CD4-positive, alpha-beta T cell treated with Interleukin-17A for 4 hours (primary cell): ENCODE results near the gene VPS26B.
"Not testable (repeated sequence)": the region's sequence is repeated elsewhere in the genome, so short reads cannot be mapped to it uniquely, and the experiment has no call there.

ENCODE experiments used
- DNase-seq: peaks from one replicate; pipeline ENCODE4 v3.0.0-alpha.2; 2020; ENCODE audit warnings: mixed read lengths

The VPS26B gene

DNA sequence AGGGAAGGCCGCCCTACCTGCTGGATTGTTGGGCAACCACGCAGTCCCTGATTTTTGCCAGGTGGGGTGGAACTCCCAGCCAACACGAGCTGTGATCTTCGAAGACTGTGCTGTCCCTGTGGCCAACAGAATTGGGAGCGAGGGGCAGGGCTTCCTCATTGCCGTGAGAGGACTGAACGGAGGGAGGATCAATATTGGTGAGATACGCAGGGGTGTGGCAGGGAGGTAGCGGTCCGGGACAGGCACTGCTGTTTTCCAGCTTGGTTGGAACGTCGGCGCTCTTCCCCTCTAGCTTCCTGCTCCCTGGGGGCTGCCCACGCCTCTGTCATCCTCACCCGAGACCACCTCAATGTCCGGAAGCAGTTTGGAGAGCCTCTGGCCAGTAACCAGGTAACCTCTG lies 36.5 kb downstream of the VPS26B start:
- no peak for DNase-seq

DNA sequence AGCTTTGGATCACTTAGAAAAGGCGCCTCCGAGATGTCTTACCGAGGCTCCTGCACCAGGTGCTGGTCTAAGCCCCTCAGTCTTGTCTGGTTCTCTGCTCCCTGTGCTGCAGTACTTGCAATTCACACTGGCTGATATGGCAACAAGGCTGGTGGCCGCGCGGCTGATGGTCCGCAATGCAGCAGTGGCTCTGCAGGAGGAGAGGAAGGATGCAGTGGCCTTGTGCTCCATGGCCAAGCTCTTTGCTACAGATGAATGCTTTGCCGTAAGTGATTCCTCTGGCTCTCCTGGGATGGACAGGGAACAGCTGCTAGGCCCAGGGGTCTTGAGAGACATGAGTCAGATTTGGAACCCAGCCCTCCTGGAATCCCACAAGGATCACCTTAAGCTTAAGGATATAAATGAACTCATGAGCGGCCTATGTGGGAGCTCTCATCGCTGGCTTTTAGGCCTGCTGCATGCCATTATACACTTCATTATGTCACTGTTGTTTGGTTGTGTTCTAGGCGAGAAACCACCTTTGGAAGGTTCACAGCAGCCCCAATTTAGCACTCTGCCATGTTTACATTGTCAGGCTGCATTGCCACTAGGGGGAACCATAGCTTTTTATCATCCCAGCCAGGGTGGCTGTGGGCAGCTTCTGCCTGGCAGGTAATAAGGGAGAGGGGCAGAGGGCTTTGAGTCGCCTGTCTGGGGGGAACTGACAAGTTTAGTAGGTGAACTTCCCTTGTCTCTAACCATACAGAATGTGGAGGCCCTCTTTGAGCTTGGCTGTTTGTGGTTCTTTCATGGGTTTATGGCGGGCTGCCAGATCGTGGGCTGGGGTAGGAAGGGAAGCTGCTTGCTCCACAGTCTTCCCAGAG lies 37.4 kb downstream of the VPS26B start:
- DNase-seq, result peak; percentile 55

DNA sequence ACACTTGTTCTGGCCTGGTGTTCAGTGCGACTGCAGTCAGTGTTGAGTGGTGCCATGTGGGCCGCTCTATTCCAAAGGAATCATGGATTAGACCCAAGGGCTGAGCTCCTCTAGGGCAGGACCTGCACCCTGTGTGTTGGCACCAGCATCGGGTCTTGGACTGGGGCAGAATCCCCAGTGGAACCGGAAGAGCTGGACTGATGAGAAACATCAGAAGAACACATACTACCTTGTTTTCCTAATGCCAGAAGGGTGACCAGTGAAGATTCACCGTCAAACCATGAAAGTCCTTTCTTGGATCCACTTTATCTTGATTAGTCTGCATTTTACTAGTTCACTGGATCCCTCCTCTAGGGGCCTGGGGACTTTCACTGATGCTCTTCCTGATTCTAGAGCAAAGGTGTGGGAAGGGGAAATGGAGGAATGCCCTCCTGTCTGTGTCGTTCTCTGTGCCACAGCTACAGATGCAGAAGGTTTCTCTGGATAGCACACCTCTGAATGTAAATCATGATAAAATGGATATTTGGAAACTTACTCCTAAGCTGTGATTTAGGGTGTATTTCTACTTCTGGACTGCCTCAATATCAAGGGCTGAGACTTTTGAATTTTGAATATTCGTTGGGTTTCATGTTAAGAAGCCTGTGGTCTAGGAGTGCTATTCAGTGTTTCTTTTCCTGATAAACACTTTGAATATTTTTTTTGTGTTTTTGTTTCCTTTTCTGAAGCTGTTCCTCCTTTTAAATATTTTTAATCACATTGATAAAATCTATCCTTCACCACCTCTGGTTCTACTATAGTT lies 40.7 kb downstream of the VPS26B start:
- DNase-seq, result no peak

DNA sequence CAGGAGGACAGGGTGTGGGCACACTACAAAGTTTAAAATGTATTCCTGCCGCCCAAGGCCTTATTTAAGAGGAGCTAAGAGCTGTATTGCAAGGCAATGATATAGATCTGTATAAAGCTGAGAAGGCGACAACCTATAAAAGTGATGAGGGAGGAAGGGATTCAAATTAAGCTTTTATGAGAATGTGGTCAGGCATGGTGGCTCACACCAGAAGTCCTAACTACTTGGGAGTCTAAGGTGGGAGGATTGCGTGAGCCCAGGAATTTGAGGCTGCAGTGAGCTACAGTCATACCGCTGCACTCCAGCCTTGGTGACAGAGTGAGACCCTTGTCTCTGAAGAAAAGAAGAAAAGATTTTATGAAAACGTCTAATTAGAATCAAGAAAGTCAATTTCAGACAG lies 42.0 kb downstream of the VPS26B start:
- no peak for DNase-seq

DNA sequence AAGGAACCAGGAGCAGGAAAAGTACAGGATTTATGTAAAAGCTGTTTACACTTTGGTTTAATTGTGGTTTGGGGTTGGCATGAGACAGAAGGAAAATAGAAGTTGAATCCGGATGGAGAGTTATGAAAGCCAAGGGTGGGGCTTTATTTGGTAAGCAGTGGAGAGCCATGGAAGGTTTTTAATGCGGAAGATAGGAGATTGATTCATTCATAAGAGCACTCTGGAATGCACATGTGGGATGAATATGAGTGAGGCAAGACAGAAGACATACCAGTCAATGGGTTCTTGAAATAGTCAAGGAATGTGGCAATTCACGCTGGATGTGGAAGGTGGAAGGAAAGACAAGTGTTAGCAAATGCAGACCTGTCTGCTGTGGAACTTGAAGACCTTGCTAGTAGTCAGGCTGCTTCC lies 42.4 kb downstream of the VPS26B start:
- no peak for DNase-seq

DNA sequence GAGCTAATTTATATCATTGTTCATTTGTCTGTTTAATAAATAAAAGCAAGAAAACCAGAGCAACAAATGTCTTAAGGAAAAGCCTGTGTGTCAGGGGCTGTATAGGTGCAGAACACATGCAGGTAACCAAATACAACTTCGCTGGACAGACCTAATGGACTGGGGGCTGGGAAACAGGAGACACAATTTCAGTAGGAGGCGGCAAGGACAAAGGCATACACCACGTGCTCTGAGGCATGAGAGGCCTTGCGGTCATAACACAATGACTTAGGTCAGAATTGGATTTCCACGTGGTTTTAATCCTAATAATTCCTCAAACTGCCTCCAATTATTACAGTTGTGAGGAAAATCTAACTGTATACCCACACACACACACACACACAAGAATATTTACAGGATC lies 43.0 kb downstream of the VPS26B start:
- DNase-seq, result no peak

DNA sequence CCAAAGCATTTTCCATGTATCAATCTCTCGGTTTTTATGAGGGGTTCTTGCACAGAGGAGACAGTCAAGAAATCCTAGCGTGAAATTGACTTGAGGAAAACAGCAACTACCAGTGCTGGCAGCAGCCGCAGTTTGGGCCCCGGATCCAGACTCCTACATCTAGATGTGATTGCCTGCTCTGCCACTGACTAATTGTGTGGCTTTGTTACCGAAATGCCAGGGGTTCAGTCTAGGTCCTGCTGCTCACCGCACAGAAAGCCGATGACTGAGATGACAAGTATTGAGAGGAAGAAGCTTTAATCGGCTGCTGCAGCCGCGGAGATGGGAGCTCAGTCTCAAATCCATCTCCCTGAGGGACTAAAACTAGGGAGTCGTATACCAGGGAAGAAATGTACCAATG lies 43.5 kb downstream of the VPS26B start:
- DNase-seq, result no peak

DNA sequence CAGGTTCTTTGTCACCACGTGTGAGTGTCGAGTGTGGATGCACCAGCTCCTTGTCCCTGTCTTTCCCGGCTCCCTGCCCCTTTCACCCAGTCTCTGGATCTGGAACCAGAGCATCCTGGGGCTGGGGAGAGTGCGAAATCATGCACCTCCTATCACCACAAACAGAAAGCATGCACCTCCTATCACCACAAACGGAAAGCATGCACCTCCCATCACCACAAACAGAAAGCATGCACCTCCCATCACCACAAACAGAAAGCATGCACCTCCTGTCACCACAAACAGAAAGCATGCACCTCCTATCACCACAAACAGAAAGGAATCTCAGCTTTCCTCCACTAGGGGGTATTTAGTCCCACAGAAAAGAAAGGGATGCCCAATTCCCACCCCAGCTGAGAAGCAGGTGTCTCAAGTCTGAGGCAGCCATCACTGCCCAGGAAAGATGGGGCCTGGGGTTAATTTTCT lies 45.8 kb downstream of the VPS26B start:
- peak; percentile 11 for DNase-seq

DNA sequence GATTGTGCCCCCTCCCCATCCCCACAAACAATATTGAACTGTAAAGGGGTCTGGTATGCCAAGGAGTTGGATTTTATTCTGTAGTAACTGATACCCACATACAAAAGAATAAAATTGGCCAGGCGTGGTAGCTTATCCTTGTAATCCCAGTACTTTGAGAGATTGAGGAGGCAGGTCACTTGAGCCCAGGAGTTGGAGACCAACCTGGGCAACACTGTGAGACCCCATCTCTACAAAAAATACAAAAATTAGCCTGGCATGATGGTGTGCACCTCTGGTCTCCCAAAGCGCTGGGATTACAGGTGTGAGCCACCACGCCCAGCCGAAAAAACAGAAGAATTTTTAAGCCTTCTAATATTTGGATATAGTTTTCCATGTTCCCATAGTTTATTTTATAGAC lies 47.5 kb downstream of the VPS26B start:
- DNase-seq, result no peak

DNA sequence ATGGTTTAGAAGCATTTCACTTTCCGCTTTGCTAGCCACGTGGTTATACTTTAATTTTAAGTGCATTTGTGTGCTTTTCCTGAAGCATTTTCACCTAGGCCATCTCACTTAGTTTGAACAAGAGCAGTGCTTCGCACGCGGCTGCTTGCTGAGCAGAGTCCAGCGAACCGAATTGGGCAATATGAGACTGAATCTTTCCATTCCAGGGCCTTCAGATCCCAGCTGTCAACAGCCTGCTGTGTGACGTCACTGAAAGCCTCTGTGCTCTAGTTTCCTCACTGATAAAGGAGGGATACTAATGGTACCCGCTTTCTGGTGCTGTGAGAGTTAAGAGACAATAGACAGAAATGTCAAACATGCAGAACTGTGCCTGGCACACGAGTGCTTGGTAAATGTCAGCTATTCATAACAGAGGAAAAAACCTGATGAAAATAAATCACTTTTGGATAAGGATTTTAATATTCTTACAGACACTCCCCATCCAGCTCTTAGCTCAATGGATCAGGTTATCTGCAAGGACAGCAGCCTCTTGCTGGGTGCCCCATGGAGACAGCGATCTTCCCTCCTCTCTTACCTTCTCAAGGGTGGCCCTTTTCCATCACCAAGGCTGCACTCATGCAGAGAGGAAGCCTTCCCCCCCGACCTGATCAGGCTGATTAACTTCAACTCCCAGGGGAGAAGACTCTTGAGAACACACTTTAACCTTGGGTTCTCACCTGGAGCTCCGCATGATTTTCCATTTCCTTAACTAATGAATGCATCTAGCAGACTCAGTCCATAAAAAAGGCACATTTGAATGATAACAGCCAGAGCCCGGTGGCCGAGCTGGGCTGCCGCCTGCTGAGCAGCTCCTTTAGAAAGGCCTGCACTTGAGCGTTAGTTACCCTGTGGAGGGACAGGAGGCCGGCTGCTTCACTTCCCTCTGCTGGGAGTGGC lies 48.2 kb downstream of the VPS26B start:
- no peak for DNase-seq

DNA sequence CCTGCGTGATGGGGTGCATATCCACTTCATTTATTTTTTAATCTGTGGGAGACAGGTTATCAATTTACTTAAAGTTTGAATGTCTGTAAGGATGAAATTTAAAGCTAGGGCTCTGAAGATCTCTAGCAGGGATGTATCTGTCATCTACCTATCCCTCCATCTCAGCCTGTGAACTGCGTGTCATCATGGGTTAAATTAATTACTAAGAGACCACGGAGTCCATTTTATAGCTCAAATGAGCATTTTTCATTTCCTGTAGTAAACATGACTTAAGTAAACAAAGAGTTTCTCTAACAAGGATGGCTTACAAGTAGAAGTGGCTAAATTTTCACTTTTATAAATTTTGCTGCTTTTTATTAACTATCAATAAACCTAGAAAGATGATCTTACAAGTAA lies 48.8 kb downstream of the VPS26B start:
- no peak for DNase-seq

DNA sequence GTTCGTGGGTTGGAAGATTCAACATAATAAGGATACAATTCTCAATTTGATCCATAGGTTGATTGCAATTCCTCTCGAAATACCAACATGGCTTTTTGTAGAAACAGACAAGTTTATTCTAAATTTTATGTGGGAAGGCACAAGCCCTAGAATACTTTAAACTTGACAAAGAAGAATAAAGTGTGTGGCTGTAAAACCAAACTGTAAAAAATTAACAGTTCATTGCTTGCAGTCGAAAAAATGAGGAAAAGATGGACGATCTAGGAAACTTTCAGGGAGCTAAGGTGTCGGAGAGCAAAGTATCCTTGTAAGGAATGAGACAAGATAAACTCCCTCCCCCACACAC lies 50.7 kb downstream of the VPS26B start:
- DNase-seq, result no peak

DNA sequence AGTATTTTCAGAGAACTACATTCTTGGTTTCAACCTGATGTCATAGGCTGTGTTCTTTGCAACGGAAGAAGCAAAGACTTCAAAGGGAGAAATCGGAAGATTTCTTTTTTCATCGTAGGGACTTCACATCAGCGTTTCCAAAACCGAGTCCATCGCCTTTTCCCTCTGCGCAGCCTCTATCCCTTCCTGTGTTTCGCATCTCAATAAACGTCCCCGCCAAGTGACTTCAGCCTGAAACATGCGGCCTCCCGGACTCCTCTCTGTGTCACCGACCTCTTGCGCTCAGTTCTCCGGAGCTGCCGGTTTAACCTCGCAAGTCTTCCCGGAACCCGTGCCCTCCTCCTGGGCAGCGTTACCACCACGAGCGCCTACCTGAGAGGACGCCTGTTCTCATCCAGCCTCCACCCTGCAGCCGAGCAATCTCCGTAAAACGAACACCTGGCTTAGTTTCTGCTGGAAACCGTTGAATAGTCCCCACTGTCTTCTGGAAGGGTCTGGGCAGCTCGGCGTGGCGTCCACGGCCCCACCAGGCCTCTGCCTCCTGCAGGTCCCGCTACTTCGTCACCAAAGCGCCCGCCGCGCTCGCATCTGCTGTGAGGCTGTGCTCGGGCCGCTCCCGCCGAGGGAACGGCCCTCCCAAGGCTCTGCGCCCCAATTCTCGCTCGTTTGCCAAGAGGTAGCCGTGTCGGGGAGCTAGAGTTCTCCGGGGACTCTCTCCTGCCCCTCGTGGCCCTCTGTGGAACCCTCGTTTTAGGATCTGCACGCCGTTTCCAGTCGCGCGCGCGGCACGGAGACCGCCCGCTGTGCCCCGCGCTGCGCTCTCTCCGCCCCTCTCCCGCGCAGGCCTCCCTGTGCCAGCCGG lies 51.3 kb downstream of the VPS26B start, which contains the start of gene GLB1L3:
GLB1L3 (plus strand) TSS at position 846 of the 862 bp plus-strand sequence. CDS start 362 bp downstream, outside the sequence.
- DNase-seq, result peak; percentile 81

DNA sequence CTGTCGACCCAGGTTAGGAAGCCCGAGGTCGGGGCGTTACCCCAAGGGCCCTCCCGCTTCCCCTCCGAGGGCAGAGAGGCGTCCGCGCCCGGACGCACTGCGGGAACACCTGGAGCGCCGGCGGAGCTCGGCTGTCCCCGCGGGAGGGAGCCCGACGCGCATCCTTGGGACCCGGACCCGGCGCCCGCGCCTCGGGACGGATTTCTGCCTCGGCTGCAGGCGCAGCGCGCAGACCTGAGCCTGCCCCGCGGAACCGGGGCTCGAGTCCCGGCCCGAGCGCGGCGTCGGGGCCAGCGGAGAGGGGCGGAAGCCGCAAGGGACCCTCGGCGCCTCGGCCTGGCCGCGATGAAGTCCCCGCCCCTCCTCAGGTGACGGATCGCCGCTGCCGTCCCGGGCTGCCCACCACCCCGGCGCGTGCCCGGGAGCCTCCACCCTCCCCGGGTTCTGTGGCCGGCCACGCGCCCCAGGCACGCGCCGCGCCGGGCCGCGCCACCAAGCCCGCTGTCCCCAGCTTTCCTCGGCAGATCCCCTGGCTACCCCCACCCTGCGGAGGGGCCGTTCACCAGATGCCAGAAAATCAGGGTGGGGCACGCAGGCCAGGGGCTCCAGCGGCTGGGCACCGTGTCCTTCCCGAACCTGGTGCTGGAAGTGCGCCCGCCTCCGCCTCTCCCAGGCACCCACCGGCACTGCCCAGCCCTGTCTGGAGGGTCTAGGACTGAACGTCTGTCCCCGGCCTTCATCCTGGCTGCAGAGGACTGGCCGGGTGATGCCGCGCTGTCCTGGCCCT lies 52.1 kb downstream of the VPS26B start:
- no peak for DNase-seq

DNA sequence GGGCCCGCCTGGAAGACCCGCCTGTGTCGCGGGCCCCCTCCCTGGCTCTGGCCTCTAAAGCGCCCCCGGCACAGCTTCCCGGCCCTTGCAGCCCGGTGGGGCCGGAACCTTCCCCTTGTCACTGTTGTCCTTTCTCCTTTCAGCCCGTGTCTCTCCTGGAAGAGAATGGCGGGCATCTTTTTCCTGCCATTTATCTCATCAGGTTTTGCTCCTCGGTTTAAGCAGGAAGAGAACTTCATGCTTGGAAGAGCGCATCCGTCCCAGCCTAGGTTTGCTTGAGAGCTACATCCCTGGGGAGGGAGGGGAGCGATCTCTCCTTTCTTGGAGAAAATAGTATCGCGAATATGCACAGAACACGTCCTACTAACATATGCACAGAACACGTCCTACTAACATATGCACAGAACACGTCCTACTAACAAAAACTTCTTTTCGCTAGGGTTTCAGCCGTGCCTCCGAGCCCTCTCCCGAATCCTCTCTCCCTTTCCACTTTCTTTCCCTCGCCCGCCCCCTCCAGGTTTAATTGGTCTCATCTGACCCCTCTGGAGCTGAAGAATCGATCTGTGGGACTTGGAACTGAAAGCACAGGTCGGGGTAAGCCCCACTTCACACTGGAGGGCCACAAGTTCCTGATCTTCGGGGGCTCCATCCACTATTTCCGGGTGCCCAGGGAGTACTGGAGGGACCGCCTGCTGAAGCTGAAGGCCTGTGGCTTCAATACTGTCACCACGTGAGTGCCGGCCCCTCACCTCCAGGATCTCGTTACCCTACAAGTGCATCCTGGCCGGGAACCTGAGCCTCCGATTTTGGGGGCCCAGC lies 52.9 kb downstream of the VPS26B start:
- DNase-seq, result no peak

DNA sequence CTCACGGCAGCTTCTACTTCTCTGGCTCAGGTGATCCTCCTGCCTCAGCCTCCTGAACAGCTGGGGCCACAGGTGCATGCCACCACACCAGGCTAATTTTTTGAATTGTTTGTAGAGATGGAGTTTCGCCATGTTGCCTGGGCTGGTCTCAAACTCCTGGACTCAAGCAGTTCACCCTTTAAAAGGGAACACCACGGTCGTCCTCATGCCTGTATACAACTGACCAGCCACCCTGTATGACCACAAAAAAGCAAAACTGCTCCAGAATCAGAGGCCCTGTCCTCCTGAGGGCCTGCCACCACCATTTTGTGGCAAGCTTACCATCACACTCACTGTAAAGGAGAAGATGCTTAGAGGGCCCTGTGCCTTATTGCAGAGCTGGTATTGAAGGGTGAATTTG lies 53.9 kb downstream of the VPS26B start:
- DNase-seq, result no peak

DNA sequence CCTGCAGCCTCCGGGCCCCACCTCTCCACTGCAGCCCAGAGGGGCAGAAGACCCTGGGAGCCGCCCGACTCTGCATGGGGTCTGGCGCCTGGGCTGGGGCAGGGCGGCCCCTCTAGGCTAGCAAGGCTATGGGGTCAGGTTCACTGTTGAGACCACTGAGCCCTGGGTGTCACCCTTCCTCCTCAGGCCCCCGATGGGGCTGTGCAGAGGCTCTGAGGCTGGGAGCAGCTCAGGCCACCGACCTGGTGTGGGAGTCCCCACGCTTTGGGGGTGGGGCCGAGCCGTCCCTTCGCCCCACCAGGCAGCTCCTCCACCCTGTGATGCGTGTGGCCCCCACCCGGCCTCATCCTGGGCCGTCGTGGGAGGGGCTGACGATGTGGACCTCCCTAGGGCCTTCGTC lies 57.2 kb downstream of the VPS26B start:
- not testable (repeated sequence) for DNase-seq

DNA sequence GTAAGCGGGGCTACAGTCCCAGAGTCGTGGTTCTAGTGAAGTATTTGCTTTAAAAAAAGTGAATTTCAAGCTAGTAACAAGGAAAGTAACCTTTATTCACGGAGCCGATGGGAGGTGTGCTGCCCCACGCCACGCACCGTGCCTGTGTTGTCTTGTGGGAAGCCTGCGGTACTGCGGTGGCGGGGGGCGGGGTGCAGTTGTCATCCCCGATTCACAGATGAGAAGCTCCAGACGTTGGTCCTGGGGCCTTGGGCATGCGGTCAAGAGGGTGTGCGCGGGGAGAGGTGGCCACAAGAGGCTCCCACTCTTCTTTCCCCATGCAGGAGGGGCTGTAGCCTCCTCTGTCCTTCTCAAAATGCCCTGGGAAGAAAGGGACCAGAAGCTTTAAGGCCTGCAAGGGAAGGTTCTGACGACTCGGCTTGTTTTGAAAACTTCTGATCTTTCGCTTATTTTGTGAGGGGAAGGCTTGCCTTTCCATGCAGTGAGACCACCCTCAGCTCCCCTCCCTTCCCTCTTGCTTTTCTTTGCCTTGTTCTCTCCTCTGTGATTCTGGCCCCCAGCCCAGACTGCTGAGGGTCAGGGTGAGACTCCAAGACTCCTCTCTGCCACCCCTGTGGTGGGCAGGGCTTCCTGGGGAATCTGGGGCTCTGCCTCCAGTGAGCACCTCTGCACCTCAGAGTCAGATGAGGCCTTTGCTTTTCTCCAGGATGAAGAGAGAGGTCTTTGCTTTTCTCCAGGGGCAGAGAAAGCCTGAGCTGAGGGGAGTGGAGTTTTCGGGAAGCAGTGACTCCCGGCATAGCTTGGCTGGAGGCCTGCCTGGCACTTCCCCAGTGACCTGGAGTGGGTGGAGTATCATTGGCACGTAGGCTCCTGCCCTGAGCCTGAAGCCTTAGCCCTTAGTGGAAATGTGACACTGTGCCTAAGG lies 57.9 kb downstream of the VPS26B start:
- DNase-seq, result no peak
